Placental epithelial cell (primary cell): ENCODE data around the gene ABCD4. TPM values are rescaled to one million over a fixed set of nuclear protein-coding genes. Genes with fewer than 3 reads are reported as not detected.

Source experiments
- total RNA-seq: library from RNA; depleted of rRNA; stranded (reverse); fragments of >200 nt; gene quantifications from 2 replicates; pipeline ENCODE4 v1.2.3, GENCODE V29; 2012

ABCD4 gene
- 34.1 and 34.2 TPM in 2 replicates for total RNA-seq

DNA sequence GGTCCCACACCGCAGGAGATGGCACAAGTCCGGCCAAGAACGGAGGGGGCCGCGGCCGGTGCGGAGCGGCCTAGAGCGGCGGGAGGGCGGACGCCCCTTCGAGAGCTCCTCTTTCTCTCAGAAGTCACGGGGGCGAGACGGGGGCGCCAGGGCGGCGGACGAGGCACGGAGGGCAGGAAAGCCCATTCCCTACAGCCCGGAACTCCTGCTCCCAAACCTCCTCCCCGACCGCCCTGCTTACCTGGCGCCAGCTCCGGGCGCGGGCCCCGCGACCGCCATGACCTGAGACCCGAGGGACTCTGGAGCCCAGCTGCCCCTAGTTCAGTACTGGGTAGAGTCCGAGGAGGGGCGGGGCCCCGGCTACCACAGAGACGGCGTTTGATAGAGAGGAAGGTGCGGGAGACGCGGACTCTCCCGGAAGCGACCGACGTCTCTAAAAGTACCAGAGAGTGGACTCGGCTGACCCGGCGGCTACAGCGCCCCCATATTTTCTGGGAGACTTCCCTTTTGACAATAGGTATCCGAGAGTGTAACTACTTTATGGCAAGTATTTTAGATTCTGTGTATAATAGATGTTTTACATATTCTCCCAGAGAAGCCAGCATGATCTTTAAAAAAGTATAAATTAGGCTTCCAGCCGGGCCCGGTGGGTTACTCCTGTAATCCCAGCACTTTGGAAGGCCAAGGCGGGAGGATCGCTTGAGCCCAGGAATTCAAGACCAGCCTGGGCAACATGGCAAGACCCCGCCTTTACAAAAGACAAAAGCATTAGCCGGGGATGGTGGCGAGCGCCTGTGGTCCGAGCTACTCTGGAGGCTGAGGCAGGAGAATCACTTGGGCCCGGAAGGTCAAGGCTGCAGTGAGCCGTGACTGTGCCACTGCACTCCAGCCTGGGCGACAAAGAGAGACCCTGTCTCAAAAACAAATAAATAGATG, at the start of gene ABCD4:
Gene ABCD4 (minus strand): TSS at position 301 of the 936 bp plus-strand sequence. CDS start 22 bp downstream, at position 279.

DNA sequence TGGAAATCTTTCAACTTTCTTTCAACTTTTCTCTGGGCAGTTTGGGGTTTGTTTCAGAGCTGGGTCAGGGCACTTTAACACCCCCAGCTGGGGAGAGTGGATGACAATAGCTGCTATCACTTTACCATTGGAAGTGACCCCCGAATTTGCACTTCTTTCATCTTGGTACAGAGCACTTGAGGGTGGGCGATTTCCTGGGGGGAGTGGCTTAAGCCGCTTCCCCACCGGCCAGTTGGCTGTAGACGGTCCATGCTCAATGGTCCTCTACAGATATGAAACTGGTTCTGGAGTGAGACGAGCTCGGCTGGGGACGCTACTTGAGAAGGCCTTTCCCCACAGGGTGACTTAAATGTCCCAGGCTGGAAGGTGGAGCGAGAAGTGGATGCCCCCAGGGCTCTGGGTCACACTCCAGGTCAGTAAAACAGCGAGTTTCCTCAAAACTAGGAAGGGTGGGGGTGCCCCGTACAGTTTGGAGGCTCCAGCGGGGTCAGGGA, 45.6 kb upstream of the ABCD4 start, which contains the start of gene VRTN:
Gene VRTN (plus strand): TSS at position 231 of the 494 bp plus-strand sequence. CDS start 8,313 bp downstream, outside the sequence.

DNA sequence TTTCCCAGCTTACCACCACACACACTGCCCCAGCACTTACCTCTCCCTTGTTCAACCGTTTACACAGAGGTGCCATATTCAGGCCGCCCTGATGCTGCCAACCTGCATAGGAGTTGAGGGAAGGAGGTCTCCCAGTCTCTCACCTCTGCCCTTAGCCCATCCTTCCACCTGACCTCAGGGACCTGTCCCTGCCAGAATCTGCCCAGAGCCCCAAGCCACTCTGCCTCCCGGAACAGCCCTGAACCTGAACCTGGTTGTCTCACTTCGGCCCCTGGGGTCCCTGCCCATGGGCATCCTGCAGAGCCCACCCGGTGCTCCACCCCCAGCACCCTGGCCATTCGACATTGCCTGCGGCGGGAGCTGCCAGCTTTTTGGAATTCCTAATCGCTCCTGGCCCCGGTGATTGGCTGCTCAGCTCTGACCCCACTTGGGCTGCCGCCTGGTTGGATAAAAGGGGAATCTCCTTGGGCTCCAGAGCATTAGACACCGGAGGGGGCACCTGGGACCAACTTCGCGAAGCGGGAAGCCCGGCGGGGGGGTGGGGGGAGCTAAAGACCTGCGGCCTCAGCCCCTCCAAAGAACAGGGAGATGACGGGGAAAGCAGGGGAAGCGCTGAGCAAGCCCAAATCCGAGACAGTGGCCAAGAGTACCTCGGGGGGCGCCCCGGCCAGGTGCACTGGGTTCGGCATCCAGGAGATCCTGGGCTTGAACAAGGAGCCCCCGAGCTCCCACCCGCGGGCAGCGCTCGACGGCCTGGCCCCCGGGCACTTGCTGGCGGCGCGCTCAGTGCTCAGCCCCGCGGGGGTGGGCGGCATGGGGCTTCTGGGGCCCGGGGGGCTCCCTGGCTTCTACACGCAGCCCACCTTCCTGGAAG, 63.5 kb downstream of the ABCD4 start, which contains the start of gene VSX2:
Gene VSX2 (plus strand): TSS at position 476 of the 874 bp plus-strand sequence. CDS start 113 bp downstream, at position 589.

Other genes with a start within 250 kb of the ABCD4 start
- 16.5 and 17.7 TPM in 2 replicates for gene ALDH6A1, start 218.5 kb downstream of the ABCD4 start, total RNA-seq
- 2.8 and 5.9 TPM in 2 replicates for gene LIN52, start 218.0 kb downstream of the ABCD4 start, total RNA-seq
- gene VSX2, start 63.5 kb downstream of the ABCD4 start, total RNA-seq: not detected in 2 replicates
- gene VRTN, start 45.5 kb upstream of the ABCD4 start, total RNA-seq: not detected in 2 replicates
- gene SYNDIG1L, start 123.3 kb upstream of the ABCD4 start, total RNA-seq: not detected in 2 replicates
- 281 and 283 TPM in 2 replicates for gene NPC2, start 190.4 kb upstream of the ABCD4 start, total RNA-seq
- gene ISCA2, start 190.8 kb upstream of the ABCD4 start, total RNA-seq: 13.1 and 18.1 TPM in 2 replicates